Measurements from ENCODE around the gene RPTOR. TPM values are rescaled to one million over a fixed set of nuclear protein-coding genes. Genes with fewer than 3 reads are reported as not detected.

Gene RPTOR
- polyA plus RNA-seq, 1 experiment = 10.8 TPM

- ChIA-PET POLR2A (no interaction called here), CTCF (interaction anchor here (0.6 to 2.3 kb wide), 8 partner anchors 10 to 472 kb away, joined by 3 to 20 read pairs (median 4); no protein-coding TSS in a partner anchor)
- TF ChIP-seq CTCF (IDR thresholded peaks at IDR 0.05; ENCODE audit: insufficient read depth, low read depth, low read length) = no peak
- H3K27me3 ChIP-seq (ENCODE audit: control insufficient read depth, insufficient read depth, low read length) = no peaks in the 10 kb centered on the region
- DNase-seq (ENCODE audit: low read depth) = no peak
- H3K36me3 ChIP-seq (ENCODE audit: control insufficient read depth, insufficient read depth, low read length) = peaks cover 20% of the 10 kb centered on the region
- H3K4me3 ChIP-seq (ENCODE audit: low read depth, low read length) = no peak overlapping the region
Observed at GRCh38 chr17:80898716-80899115, 354.1 kb downstream of the RPTOR start.

GRCh38 chr17:80899402-80900268 lies 355.0 kb downstream of the RPTOR start:
- TF ChIP-seq CTCF (IDR thresholded peaks at IDR 0.05; ENCODE audit: insufficient read depth, low read depth, low read length) = peak; percentile 70
- POLR2A ChIA-PET = no interaction called here
- no peak for DNase-seq (ENCODE audit: low read depth)
- peaks cover 13% of the 10 kb centered on the region for H3K36me3 ChIP-seq (ENCODE audit: control insufficient read depth, insufficient read depth, low read length)
- CTCF ChIA-PET = interaction anchor here (0.9 to 2.3 kb wide), 8 partner anchors 9 to 472 kb away, joined by 3 to 20 read pairs (median 4); no protein-coding TSS in a partner anchor
- H3K27me3 ChIP-seq (ENCODE audit: control insufficient read depth, insufficient read depth, low read length) = no peaks in the 10 kb centered on the region
- H3K4me3 ChIP-seq (ENCODE audit: low read depth, low read length) = no peak overlapping the region

DNA sequence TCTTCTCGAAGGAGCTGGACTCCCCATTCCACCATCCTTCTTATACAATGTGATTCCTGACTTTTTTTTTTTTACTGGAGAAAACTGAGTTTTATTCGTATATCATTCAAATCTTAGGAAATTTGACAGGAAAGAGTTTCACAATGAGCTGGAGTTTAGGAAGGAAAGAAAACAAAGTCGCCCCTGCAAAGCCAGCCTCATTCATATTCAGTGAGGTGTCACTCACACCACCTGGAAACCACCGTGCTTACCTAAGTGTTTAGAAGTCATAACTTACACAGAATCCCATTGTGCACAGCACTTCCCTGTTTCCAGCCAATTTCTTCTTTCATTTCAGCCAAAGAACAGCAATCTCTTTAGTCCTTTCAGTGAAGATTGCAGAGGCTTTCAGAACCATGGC lies 356.7 kb downstream of the RPTOR start:
- CTCF ChIA-PET = interaction anchor here (1.1 to 1.3 kb wide), 2 partner anchors 10 to 12 kb away, joined by 3 to 4 read pairs; no protein-coding TSS in a partner anchor
- no peak overlapping the region for H3K4me3 ChIP-seq (ENCODE audit: low read depth, low read length)
- POLR2A ChIA-PET = no interaction called here
- peaks cover 10% of the 10 kb centered on the region for H3K36me3 ChIP-seq (ENCODE audit: control insufficient read depth, insufficient read depth, low read length)
- no peak for TF ChIP-seq CTCF (IDR thresholded peaks at IDR 0.05; ENCODE audit: insufficient read depth, low read depth, low read length)
- no peaks in the 10 kb centered on the region for H3K27me3 ChIP-seq (ENCODE audit: control insufficient read depth, insufficient read depth, low read length)
- DNase-seq (ENCODE audit: low read depth) = no peak

- no peak overlapping the region for H3K4me3 ChIP-seq (ENCODE audit: low read depth, low read length)
- ChIA-PET POLR2A (no interaction called here), CTCF (interaction anchor here (1.1 kb wide), 1 partner anchor 11 kb away, joined by 3 read pairs; no protein-coding TSS in a partner anchor)
- TF ChIP-seq CTCF (IDR thresholded peaks at IDR 0.05; ENCODE audit: insufficient read depth, low read depth, low read length) = no peak
- no peaks in the 10 kb centered on the region for H3K27me3 ChIP-seq (ENCODE audit: control insufficient read depth, insufficient read depth, low read length)
- no peak for DNase-seq (ENCODE audit: low read depth)
- H3K36me3 ChIP-seq (ENCODE audit: control insufficient read depth, insufficient read depth, low read length) = peaks cover 13% of the 10 kb centered on the region
Observed at GRCh38 chr17:80902197-80902962, 357.7 kb downstream of the RPTOR start.

Data from BJ (cell line).